Kidney tubule cell (primary cell): ENCODE measurements around the gene FYB2.

ENCODE experiments used
- DNase-seq: peaks from one replicate; pipeline ENCODE4 v3.0.0-alpha.2; 2018; ENCODE audit warnings: low spot score

Gene FYB2

GRCh38 chr1:56833088-56833487, 13.9 kb upstream of the FYB2 start:
- DNase-seq = no peak

GRCh38 chr1:56831871-56832693, 12.9 kb upstream of the FYB2 start:
- peak; percentile 94 for DNase-seq

GRCh38 chr1:56830052-56830451, 10.8 kb upstream of the FYB2 start:
- DNase-seq = no peak

GRCh38 chr1:56827711-56828110, 8.5 kb upstream of the FYB2 start:
- DNase-seq = no peak

- no peak for DNase-seq
Measured at GRCh38 chr1:56825436-56825835, 6.2 kb upstream of the FYB2 start.

GRCh38 chr1:56824938-56825337, 5.7 kb upstream of the FYB2 start:
- DNase-seq = peak; percentile 68

GRCh38 chr1:56824271-56824670, 5.1 kb upstream of the FYB2 start:
- no peak for DNase-seq

- DNase-seq = peak; percentile 25
Measured at GRCh38 chr1:56821462-56821797, 2.2 kb upstream of the FYB2 start.

- peak; percentile 79 for DNase-seq
Measured at GRCh38 chr1:56820755-56821461, 1.7 kb upstream of the FYB2 start.

GRCh38 chr1:56817716-56818463, 1.3 kb downstream of the FYB2 start:
- DNase-seq = no peak

GRCh38 chr1:56816909-56817308, 2.3 kb downstream of the FYB2 start:
- DNase-seq = no peak

GRCh38 chr1:56816264-56816663, 2.9 kb downstream of the FYB2 start:
- no peak for DNase-seq

- no peak for DNase-seq
Measured at GRCh38 chr1:56814205-56814604, 5.0 kb downstream of the FYB2 start.

GRCh38 chr1:56811331-56811730, 7.9 kb downstream of the FYB2 start:
- peak; percentile 65 for DNase-seq

- no peak for DNase-seq
Measured at GRCh38 chr1:56808410-56808809, 10.8 kb downstream of the FYB2 start.

GRCh38 chr1:56806804-56807203, 12.4 kb downstream of the FYB2 start:
- DNase-seq = no peak

GRCh38 chr1:56803561-56804156, 15.5 kb downstream of the FYB2 start:
- DNase-seq = peak; percentile 71

- DNase-seq = peak; percentile 23
Measured at GRCh38 chr1:56799605-56800400, 19.4 kb downstream of the FYB2 start.

- DNase-seq = peak; percentile 66
Measured at GRCh38 chr1:56798053-56798471, 21.1 kb downstream of the FYB2 start.

- DNase-seq = peak; percentile 31
Measured at GRCh38 chr1:56797065-56797685, 22.0 kb downstream of the FYB2 start.

GRCh38 chr1:56795870-56796269, 23.3 kb downstream of the FYB2 start:
- no peak for DNase-seq
